K562 (cell line): Measurements from ENCODE around the gene EPHA2. TPM values are rescaled to one million over a fixed set of nuclear protein-coding genes. Genes with fewer than 3 reads are reported as not detected.
A peak's percentile ranks its signal among the peaks of the same experiment; 100 is the strongest.

ENCODE experiments used
- ATAC-seq: fragments of 200-7000 bp; cut with Tn5 transposase; 3 replicates; pipeline ENCODE4 v1.9.1; 2020; ENCODE audit warnings: moderate library complexity
- BruUV-seq: library from RNA; stranded (reverse); fragments of 400-500 nt; replicated peaks from 2 replicates; lab custom pipeline; 2021; lab: Mats Ljungman, UMichigan
- CTCF ChIA-PET: fragments of 300-600 bp; formaldehyde crosslinking; extraction: SDS; loops from one replicate; lab custom pipeline; 2021; ENCODE audit warnings: low intra/inter-chr PET ratio; lab: Yijun Ruan, JAX
- POLR2A ChIA-PET: fragments of 300-600, 350-650 bp; sonication (Branson Sonifier 250); formaldehyde crosslinking; extraction: SDS; loops from one replicate; lab custom pipeline; 2021; ENCODE audit warnings: antibody characterized with exemption, inconsistent platforms; lab: Yijun Ruan, JAX
- DNase-seq, 4 experiments: peaks; one replicate each; pipeline versions ENCODE4 v3.0.0 to v3.0.0-alpha.2; 2011 to 2018; ENCODE audit warnings: low spot score in 3 of 4, mixed read lengths in 3 of 4; ENCODE audit errors: extremely low read depth in 1 of 4
- FAIRE-seq: peaks from 2 replicates; lab custom pipeline; 2011; peaks lifted over from hg19 to GRCh38; lab: Jason Lieb, UNC
- H2AFZ ChIP-seq: 2 replicates; pipeline ENCODE4 v1.6.0; 2011; ENCODE audit warnings: low read depth, low read length, control low read depth, inconsistent platforms
- H3K27ac ChIP-seq: fragments of 200-600 bp; 3 replicates; pipeline ENCODE4 v1.8.0; 2011; ENCODE audit warnings: low read depth, mild to moderate bottlenecking, control low read depth, inconsistent platforms, low read length, moderate library complexity, mixed read lengths; ENCODE audit errors: extremely low read depth
- H3K27me3 ChIP-seq, 2 experiments: fragments of 300-600 bp in 1 of 2; 2 replicates in 1 of 2; 3 replicates in 1 of 2; pipeline versions ENCODE4 v1.6.0 to v1.8.0; 2011; ENCODE audit warnings: inconsistent platforms in 2 of 2, low read length in 2 of 2, mild to moderate bottlenecking in 1 of 2, mixed read lengths in 1 of 2, moderate library complexity in 1 of 2; ENCODE audit not compliant: control insufficient read depth in 2 of 2, insufficient read depth in 2 of 2
- H3K36me3 ChIP-seq: fragments of 300-600 bp; 3 replicates; pipeline ENCODE4 v1.8.0; 2011; ENCODE audit warnings: mild to moderate bottlenecking, low read length, inconsistent platforms; ENCODE audit not compliant: control insufficient read depth, insufficient read depth
- H3K4me1 ChIP-seq, 2 experiments: fragments of 200-600 bp in 1 of 2; replicated peaks in 1 of 2; 2 replicates in 1 of 2; 3 replicates in 1 of 2; pipeline versions ENCODE4 v1.5.1 to v1.8.0; 2011; ENCODE audit warnings: inconsistent platforms in 2 of 2, low read length in 2 of 2, mild to moderate bottlenecking in 1 of 2, mixed read lengths in 1 of 2, moderate library complexity in 1 of 2; ENCODE audit not compliant: control insufficient read depth in 2 of 2, insufficient read depth in 2 of 2
- H3K4me2 ChIP-seq: 2 replicates; pipeline ENCODE4 v1.6.1; 2011; ENCODE audit warnings: low read length, control low read depth, inconsistent platforms, mixed read lengths; ENCODE audit not compliant: insufficient read depth
- H3K4me3 ChIP-seq: fragments of 200-600 bp; sonication (generic), shearing (Covaris generic); 2 replicates; pipeline ENCODE4 v1.5.1; 2016; ENCODE audit warnings: control low read depth, inconsistent platforms
- H3K79me2 ChIP-seq: fragments of 200-600 bp; 3 replicates; pipeline ENCODE4 v1.8.0; 2011; ENCODE audit warnings: low read length, inconsistent platforms; ENCODE audit not compliant: control insufficient read depth, insufficient read depth
- H3K9ac ChIP-seq, 2 experiments: 2 replicates each; pipeline versions ENCODE4 v1.6.0 to v1.6.1; 2011; ENCODE audit warnings: low read depth in 2 of 2, low read length in 2 of 2, control low read depth in 1 of 2, inconsistent platforms in 1 of 2, mild to moderate bottlenecking in 1 of 2, mixed read lengths in 1 of 2; ENCODE audit not compliant: insufficient read depth in 1 of 2
- H3K9me1 ChIP-seq: one replicate; pipeline ENCODE4 v1.6.0; 2011; ENCODE audit warnings: inconsistent platforms, mild to moderate bottlenecking, low read length, moderate library complexity; ENCODE audit not compliant: control insufficient read depth, insufficient read depth
- H3K9me3 ChIP-seq: replicated peaks from 2 replicates; pipeline ENCODE4 v1.5.1; 2011; ENCODE audit warnings: low read depth, low read length, inconsistent platforms; ENCODE audit not compliant: control insufficient read depth, insufficient read depth
- H4K20me1 ChIP-seq: replicated peaks from 2 replicates; pipeline ENCODE4 v1.6.1; 2011; ENCODE audit warnings: low read length, inconsistent platforms, mixed read lengths; ENCODE audit not compliant: control insufficient read depth, insufficient read depth
- ATF3 ChIP-seq, 2 experiments: fragments of 450-650 bp in 1 of 2; sonication (generic) in 1 of 2; formaldehyde crosslinking in 1 of 2; IDR thresholded peaks in 1 of 2; conservative IDR thresholded peaks in 1 of 2; 2 replicates each; pipeline versions ENCODE4 v1.6.1 to v1.8.1; 2016 to 2023; ENCODE audit warnings: mild to moderate bottlenecking in 2 of 2, moderate library complexity in 2 of 2, inconsistent platforms in 1 of 2, missing genetic modification reagents in 1 of 2
- ATF6 ChIP-seq: sonication (generic); formaldehyde crosslinking; IDR thresholded peaks from 2 replicates; pipeline ENCODE4 v1.4.0; 2020; ENCODE audit warnings: mild to moderate bottlenecking, missing genetic modification reagents
- CEBPB ChIP-seq: fragments of 450-650 bp; IDR thresholded peaks from 2 replicates; pipeline ENCODE4 v1.6.1; 2016; ENCODE audit warnings: missing genetic modification characterization, missing compliant biosample characterization
- CREB1 ChIP-seq, 2 experiments: sonication (generic) in 1 of 2; formaldehyde crosslinking in 1 of 2; IDR thresholded peaks; 2 replicates each; pipeline versions ENCODE4 v1.6.1 to v1.8.0; 2012 to 2022; ENCODE audit warnings: inconsistent platforms in 1 of 2, mild to moderate bottlenecking in 1 of 2, missing genetic modification reagents in 1 of 2, moderate library complexity in 1 of 2
- JUNB ChIP-seq: fragments of 450-650 bp; formaldehyde crosslinking; conservative IDR thresholded peaks from 2 replicates; pipeline ENCODE4 v1.4.0; 2020; ENCODE audit warnings: mild to moderate bottlenecking
- KLF1 ChIP-seq: fragments of 450-650 bp; IDR thresholded peaks from 2 replicates; pipeline ENCODE4 v1.6.1; 2016; ENCODE audit warnings: missing genetic modification characterization, missing compliant biosample characterization
- MED1 ChIP-seq: sonication (generic); formaldehyde crosslinking; IDR thresholded peaks from 2 replicates; pipeline ENCODE4 v1.8.1; 2023; ENCODE audit warnings: missing genetic modification reagents, borderline replicate concordance
- MEIS2 ChIP-seq: fragments of 450-650 bp; IDR thresholded peaks from 2 replicates; pipeline ENCODE4 v1.6.1; 2014; ENCODE audit warnings: mild to moderate bottlenecking; ENCODE audit not compliant: partially characterized antibody
- MNT ChIP-seq, 2 experiments: fragments of 450-650 bp; conservative IDR thresholded peaks; 2 replicates each; pipeline ENCODE4 v1.6.1; 2017; ENCODE audit warnings: mild to moderate bottlenecking in 2 of 2, moderate library complexity in 2 of 2
- NR2C1 ChIP-seq, 2 experiments: fragments of 450-650 bp; IDR thresholded peaks; 2 replicates each; pipeline ENCODE4 v1.6.1; 2017; ENCODE audit warnings: mild to moderate bottlenecking in 2 of 2, antibody characterized with exemption in 1 of 2, inconsistent platforms in 1 of 2, missing compliant biosample characterization in 1 of 2, missing genetic modification characterization in 1 of 2
- TAF9B ChIP-seq: fragments of 450-650 bp; IDR thresholded peaks from 2 replicates; pipeline ENCODE4 v1.6.1; 2018; ENCODE audit warnings: mild to moderate bottlenecking; ENCODE audit not compliant: partially characterized antibody
- TEAD4 ChIP-seq, 2 experiments: sonication (generic) in 1 of 2; formaldehyde crosslinking in 1 of 2; IDR thresholded peaks; 2 replicates each; pipeline versions ENCODE4 v1.6.1 to v1.8.0; 2012 to 2022; ENCODE audit warnings: borderline replicate concordance in 1 of 2, inconsistent platforms in 1 of 2, low read length in 1 of 2, mild to moderate bottlenecking in 1 of 2, missing genetic modification reagents in 1 of 2
- TFE3 ChIP-seq: fragments of 450-650 bp; formaldehyde crosslinking; IDR thresholded peaks from 2 replicates; pipeline ENCODE4 v1.4.0; 2020; ENCODE audit warnings: mild to moderate bottlenecking, mixed read lengths
- ZC3H4 ChIP-seq: sonication (generic); formaldehyde crosslinking; IDR thresholded peaks from 2 replicates; pipeline ENCODE4 v1.9.0; 2021; ENCODE audit warnings: missing genetic modification reagents, borderline replicate concordance
- WGBS: fragments of 100-300 bp; shearing (Covaris generic); methylation state at CpG from one replicate; pipeline ENCODE4 v1.1.6; 2016; ENCODE audit warnings: low coverage, mixed read lengths; ENCODE audit not compliant: insufficient coverage; ENCODE audit errors: missing lambda C conversion rate; 5-methylcytosine and 5-hydroxymethylcytosine counted together
- in situ Hi-C: fragments of 300-500 bp; cut with MboI; formaldehyde crosslinking; loops from 4 replicates; pipeline ENCODE4 v1.15.0; 2018; ENCODE audit warnings: inconsistent platforms, mixed read lengths
- intact Hi-C: fragments of 100-400 bp; cut with micrococcal nuclease; formaldehyde crosslinking; loops from 2 replicates; pipeline ENCODE4 v1.14.2; 2022
- polyA plus RNA-seq, 8 experiments: library from polyadenylated mRNA; depleted of rRNA in 4 of 8; stranded (reverse) in 5 of 8; unstranded in 3 of 8; fragments of >200 nt; fragmentation: Nextera tagmentation in 2 of 8; fragmentation: Illumina TruSeq in 1 of 8; extraction: Ambion mirVana in 2 of 8; extraction: Trizol in 1 of 8; gene quantifications; 2 replicates each; pipeline versions ENCODE4 v1.2.1 to v1.2.3, GENCODE V29; 2011 to 2014; ENCODE audit warnings: inconsistent platforms in 1 of 8, missing spikeins in 1 of 8
- total RNA-seq, 7 experiments: library from RNA; depleted of rRNA in 6 of 7; stranded (reverse); fragments of >200 nt in 6 of 7; fragmentation: Illumina TruSeq in 2 of 7; extraction: Trizol in 2 of 7; gene quantifications; 2 replicates each; pipeline versions ENCODE4 v1.2.1 to v1.2.3, GENCODE V29; 2011 to 2021; ENCODE audit warnings: low replicate concordance in 1 of 7

The EPHA2 gene
- total and polyA plus RNA-seq, 9 of the 15 experiments (the other 6 are each of a cell fraction or from before 2014, with no cell fraction given) = 0.04 to 0.40 (median 0.07) TPM; not detected in 4

GRCh38 chr1:16088351-16088911 lies 67.4 kb downstream of the EPHA2 start:
- 61% methylated on average over 15 of the region's 17 CpGs for WGBS
- BruUV-seq = no TSS peak
- in situ Hi-C loops = no loop called here
- TF ChIP-seq CEBPB (tag) = no peak
- no peak for TF ChIP-seq NR2C1 (IDR thresholded peaks at IDR 0.05)
- no peak for TF ChIP-seq NR2C1 (tag; IDR thresholded peaks at IDR 0.05)
- no peak for TF ChIP-seq TEAD4 (IDR thresholded peaks at IDR 0.05; ENCODE audit: low read length)
- no peak for TF ChIP-seq TEAD4 (CRISPR knock-in tag; IDR thresholded peaks at IDR 0.05; ENCODE audit: borderline replicate concordance)
- no peak for TF ChIP-seq KLF1 (tag)
- no peak for TF ChIP-seq TAF9B
- no peak for TF ChIP-seq TFE3 (CRISPR knock-in tag)
- TF ChIP-seq ATF6 (CRISPR knock-in tag) = no peak
- TF ChIP-seq MED1 = no peak
- no peak for TF ChIP-seq MEIS2
- no peak for TF ChIP-seq JUNB (CRISPR knock-in tag)
- no peak for TF ChIP-seq ZC3H4 (CRISPR knock-in tag)
- no peak for TF ChIP-seq CREB1 (IDR thresholded peaks at IDR 0.05)
- no peak for TF ChIP-seq CREB1 (CRISPR knock-in tag; IDR thresholded peaks at IDR 0.05)
- TF ChIP-seq MNT (conservative IDR thresholded peaks at IDR 0.05) = no peak
- TF ChIP-seq ATF3 (IDR thresholded peaks at IDR 0.05) = no peak
- no peak for TF ChIP-seq ATF3 (CRISPR knock-in tag; conservative IDR thresholded peaks at IDR 0.05)

More at GRCh38 chr1:16088351-16088911, 67.4 kb downstream of the EPHA2 start:
- no peak overlapping the region for H3K4me2 ChIP-seq
- peak overlapping the region in 1 of 2 experiments; percentile 67; a peak in 2 of 4 replicates for H3K9ac ChIP-seq
- no peaks in the 10 kb centered on the region for H3K36me3 ChIP-seq
- intact Hi-C loops = no loop called here
- H4K20me1 ChIP-seq = no peaks in the 10 kb centered on the region
- H3K9me3 ChIP-seq = no peaks in the 10 kb centered on the region
- FAIRE-seq (no peak), ATAC-seq (no peak), DNase-seq (no peak)
- no peaks in the 10 kb centered on the region; a peak in 1 of 5 replicates for H3K27me3 ChIP-seq
- H3K4me1 ChIP-seq = peaks cover 10 to 31% of the 10 kb centered on the region in 2 experiments; a peak in 4 of 5 replicates
- no peaks in the 10 kb centered on the region for H3K79me2 ChIP-seq
- POLR2A ChIA-PET = interaction anchor here (0.6 to 1.1 kb wide), 3 partner anchors 9 to 93 kb away, joined by 3 to 4 read pairs (median 3); no protein-coding TSS in a partner anchor
- H2AFZ ChIP-seq = peak overlapping the region; percentile 38; the same call in 1 of the 2 replicates
- H3K9me1 ChIP-seq = no peaks in the 10 kb centered on the region
- no peak overlapping the region for H3K27ac ChIP-seq
- CTCF ChIA-PET = no interaction called here
- H3K4me3 ChIP-seq = no peak overlapping the region
